ENCODE measurements around the gene SKP1.

The SKP1 gene

GRCh38 chr5:134143944-134144941 is 32.5 kb downstream of the SKP1 start:
- DNase-seq (ENCODE audit: low read depth in 2 of 2), result no peak

GRCh38 chr5:134143431-134143830 is 33.3 kb downstream of the SKP1 start:
- no peak for DNase-seq (ENCODE audit: low read depth in 2 of 2)

DNA sequence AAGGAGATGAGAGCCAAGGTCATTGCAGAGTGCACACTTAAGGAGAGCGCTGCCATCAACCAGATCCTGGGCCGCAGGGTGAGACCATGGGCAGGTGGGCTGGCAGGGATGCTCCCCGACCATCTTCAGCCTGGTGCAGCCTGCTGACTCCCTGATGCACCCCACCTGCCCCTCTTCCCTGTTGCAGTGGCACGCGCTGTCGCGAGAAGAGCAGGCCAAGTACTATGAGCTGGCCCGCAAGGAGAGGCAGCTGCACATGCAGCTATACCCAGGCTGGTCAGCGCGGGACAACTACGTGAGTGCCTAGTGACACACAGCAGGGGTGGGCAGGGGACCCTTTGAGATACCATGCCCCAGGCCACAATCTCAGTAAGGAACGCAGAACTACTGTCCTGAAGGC is 33.9 kb downstream of the SKP1 start:
- DNase-seq (ENCODE audit: low read depth in 2 of 2), result no peak

DNA sequence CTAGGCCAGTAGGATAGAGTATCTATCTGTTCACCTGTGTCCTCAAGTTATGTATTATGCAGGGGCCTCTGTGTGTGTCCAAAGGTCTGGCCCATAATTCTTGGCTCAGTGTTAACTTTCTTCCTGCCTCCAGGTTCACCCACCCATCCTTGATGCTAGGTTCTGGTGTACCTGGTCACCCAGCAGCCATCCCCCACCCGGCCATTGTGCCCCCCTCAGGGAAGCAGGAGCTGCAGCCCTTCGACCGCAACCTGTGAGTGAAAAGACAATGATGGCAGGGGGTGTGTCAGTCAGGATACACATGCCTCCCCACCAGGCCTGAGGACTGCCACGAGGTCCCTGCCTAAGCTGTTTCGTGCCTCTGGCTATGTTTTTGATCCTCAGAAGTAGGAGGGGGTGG is 34.7 kb downstream of the SKP1 start:
- no peak for DNase-seq (ENCODE audit: low read depth in 2 of 2)

- DNase-seq (ENCODE audit: low read depth in 2 of 2), result no peak
Measured at GRCh38 chr5:134141331-134142050, 35.3 kb downstream of the SKP1 start.

DNA sequence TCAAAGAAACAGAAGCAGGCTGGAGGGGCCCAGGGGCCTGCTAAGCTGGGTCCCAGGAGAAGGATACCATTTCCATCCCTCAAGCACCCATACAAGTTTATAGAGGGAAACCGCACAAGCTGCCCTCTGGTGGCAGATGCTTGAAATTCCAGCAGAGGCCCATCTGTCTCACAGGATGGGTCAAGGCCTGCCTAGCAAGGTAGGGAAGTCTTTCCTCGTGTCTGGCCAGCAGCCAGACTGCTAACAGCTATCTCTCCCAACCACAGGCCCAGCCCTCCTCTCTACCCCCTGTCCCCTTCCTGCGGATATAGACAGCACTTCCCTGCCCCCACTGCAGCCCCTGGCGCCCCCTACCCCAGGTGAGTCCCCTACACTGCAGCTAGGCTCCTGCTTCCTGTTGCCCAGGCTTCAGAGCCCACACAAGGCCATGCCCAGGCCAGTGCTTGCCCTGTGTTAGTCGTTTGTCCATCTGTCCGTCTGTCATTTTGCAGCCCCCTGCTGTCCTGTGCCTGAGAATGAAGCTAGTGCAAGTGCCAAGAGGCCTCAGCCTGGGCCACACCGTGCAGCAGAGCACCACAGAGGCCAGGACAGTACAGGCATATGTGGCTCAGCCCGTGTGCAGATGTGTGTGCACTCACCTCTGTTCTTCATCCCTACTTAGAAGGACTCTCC is 36.1 kb downstream of the SKP1 start:
- peak in 1 of 2 experiments; percentile 65 for DNase-seq (ENCODE audit: low read depth in 2 of 2)

GRCh38 chr5:134139891-134140469 is 36.8 kb downstream of the SKP1 start:
- DNase-seq (ENCODE audit: low read depth in 2 of 2), result no peak

DNA sequence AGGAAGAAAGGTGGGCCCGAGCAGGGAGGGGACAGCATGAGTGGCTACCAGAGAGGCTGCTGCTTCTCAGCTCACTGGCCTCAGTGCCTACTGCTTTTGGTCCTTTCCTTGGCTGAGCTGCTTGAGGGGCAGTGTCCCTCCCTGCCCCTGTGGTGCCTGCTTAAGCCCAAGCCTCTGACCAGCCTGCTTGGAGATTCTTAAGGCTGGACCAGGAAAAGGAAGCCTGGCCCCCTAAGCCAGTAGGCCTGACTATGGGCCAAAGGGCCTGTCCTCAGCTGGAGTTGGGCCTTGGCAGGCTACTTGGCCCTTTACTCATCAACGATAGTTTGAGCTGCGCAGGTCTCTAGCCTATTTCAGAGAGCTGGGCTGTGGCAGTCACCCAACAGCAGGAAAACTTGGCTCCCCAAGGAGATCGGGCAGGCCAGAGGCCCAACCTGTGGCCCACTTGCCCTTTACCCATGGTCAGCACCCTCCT is 37.3 kb downstream of the SKP1 start:
- no peak for DNase-seq (ENCODE audit: low read depth in 2 of 2)

DNA sequence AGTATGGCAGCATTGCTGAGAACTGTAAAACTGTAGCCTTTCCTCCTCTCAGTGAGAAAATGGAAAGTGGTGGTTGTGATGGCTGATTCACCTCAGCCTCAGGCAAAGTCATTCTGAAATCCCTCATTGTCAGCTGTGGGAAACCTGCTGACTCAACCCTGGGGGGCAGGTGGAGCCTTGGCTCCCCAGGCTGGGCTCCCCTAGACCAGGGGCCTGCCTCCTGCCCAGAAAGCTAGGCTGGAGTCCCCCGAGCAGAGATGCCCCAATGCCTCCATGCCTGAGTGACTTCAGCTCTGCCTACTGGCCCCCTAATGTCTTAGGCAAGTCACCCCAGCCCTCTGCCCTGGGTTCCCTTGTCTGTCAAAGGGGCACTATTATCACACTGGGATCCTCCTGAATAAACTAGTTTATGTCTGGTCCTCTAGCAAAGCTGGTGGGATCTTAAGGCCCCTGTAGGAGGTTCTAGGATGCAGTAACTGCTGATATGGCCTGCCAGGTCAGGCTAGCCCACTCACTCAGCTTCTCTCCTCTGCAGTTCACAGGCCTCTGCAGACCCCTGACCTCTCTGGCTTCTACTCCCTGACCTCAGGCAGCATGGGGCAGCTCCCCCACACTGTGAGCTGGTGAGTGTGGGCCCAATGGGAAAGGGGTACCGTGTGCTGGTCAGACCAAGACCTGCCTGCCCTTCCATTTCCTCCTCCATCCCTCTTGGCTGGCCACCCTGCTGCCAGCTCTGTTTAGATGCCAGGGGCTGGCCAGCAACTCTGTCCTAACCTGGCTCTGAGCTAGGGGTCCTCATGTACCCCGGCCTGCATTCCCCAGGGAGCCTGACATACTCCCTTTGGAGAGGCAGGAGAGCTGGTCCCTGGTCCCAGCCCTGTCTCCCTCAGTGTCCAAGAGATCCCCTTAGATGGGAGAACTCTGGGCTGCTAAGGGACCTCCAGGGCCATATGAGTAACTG is 38.1 kb downstream of the SKP1 start:
- peak in 1 of 2 experiments; percentile 65 for DNase-seq (ENCODE audit: low read depth in 2 of 2)

- DNase-seq (ENCODE audit: low read depth in 2 of 2), result no peak
Measured at GRCh38 chr5:134136771-134137170, 40.0 kb downstream of the SKP1 start.

GRCh38 chr5:134136221-134136631 is 40.5 kb downstream of the SKP1 start:
- no peak for DNase-seq (ENCODE audit: low read depth in 2 of 2)

DNA sequence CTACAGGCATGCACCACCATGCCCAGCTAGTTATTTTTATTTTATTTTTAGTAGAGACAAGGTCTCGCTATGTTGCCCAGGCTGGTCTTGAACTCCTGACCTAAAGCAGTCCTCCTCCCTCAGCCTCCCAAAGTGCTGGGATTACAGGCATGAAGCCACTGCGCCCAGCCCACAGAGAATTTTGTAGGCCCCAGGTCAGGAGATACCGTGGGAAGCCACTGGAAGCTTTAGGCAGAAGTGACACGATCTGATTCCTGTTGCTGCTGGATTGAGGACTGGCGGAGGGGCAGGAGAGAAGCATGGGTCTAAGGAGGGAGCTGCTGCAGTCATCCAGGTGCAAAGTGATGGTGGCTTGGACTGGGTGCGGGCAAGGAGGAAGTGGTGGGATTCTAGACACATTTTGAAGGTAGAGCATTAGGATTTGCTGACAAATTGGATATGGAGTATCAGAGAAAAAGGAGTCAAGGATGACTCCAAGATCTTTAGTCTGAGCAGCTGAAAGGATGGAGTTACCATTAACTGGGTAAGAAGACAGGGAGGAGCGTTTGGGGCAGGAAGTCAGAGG is 41.6 kb downstream of the SKP1 start:
- no peak for DNase-seq (ENCODE audit: low read depth in 2 of 2)

- no peak for DNase-seq (ENCODE audit: low read depth in 2 of 2)
Measured at GRCh38 chr5:134133995-134134541, 42.7 kb downstream of the SKP1 start.

- no peak for DNase-seq (ENCODE audit: low read depth in 2 of 2)
Measured at GRCh38 chr5:134133188-134133994, 43.4 kb downstream of the SKP1 start.

GRCh38 chr5:134132372-134133187 is 44.2 kb downstream of the SKP1 start:
- DNase-seq (ENCODE audit: low read depth in 2 of 2), result peak in 1 of 2 experiments; percentile 53

GRCh38 chr5:134131578-134132350 is 45.0 kb downstream of the SKP1 start:
- DNase-seq (ENCODE audit: low read depth in 2 of 2), result no peak

DNA sequence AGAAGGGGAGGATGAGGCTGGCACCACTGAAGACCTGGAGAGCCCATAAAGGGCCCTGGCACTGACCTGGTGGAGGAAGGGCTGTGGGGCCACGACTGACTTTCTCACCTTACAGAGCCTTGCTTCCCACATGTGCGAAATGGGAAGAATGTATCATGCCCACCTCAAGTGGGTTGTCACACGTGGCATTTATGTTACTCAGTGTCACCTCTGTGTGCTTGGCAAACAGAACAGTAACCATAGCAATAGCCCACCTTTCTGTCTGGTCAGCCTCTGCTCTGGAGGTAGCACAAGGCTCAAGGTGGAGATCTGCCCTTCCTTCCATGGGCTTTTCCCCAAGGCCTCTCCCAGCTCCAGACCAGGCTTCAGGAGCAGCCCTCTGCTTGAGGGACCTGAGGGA is 45.6 kb downstream of the SKP1 start:
- DNase-seq (ENCODE audit: low read depth in 2 of 2), result no peak
